ENCODE results near the gene SGO2.

The SGO2 gene, protein sequence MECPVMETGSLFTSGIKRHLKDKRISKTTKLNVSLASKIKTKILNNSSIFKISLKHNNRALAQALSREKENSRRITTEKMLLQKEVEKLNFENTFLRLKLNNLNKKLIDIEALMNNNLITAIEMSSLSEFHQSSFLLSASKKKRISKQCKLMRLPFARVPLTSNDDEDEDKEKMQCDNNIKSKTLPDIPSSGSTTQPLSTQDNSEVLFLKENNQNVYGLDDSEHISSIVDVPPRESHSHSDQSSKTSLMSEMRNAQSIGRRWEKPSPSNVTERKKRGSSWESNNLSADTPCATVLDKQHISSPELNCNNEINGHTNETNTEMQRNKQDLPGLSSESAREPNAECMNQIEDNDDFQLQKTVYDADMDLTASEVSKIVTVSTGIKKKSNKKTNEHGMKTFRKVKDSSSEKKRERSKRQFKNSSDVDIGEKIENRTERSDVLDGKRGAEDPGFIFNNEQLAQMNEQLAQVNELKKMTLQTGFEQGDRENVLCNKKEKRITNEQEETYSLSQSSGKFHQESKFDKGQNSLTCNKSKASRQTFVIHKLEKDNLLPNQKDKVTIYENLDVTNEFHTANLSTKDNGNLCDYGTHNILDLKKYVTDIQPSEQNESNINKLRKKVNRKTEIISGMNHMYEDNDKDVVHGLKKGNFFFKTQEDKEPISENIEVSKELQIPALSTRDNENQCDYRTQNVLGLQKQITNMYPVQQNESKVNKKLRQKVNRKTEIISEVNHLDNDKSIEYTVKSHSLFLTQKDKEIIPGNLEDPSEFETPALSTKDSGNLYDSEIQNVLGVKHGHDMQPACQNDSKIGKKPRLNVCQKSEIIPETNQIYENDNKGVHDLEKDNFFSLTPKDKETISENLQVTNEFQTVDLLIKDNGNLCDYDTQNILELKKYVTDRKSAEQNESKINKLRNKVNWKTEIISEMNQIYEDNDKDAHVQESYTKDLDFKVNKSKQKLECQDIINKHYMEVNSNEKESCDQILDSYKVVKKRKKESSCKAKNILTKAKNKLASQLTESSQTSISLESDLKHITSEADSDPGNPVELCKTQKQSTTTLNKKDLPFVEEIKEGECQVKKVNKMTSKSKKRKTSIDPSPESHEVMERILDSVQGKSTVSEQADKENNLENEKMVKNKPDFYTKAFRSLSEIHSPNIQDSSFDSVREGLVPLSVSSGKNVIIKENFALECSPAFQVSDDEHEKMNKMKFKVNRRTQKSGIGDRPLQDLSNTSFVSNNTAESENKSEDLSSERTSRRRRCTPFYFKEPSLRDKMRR

DNA sequence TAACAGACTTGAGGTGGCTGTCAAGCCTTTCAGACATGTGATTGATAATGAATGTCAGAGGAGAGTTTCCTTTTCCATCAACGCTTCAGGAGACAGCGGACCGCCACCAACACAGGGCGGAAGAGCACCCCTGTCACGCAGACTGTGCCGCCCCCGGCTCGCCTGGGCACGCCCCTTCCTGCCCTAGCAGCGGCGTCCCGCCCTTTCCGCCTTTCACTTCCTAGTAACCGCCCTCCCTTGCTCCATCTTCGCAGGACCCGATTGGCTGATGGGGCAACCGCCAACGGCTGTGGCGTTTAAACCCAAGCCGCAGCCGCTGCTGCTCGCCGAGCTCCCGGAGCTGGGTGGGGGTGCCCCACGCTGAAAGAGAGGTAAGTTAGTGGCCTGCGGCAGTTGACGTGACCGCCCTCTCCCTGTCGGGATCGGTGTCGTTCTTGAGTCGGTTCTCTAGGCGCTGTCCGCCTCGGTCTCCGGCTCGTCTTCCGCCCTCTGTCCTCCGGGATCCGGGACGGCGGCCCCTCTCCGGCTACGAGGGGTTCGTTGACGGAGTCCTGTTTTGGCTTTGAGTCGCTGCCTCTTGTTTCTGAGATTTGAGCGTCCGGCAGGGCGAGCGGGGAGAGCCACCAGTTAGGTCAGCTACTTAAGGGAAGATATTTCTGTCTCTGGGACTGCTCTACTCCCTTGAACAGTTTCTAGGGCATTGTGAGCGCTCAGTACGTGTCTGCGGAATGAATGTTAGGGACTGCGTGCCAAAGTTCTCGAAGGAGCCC, at the start of gene SGO2:
TSS of gene SGO2 (plus strand) at position 326 of the 770 bp plus-strand sequence. CDS start 6,769 bp downstream, outside the sequence.
- peak within 1 kb of the TSS; percentile 87 to 95 (median 94) for H3K4me3 Mint-ChIP-seq
- H3K27me3 Mint-ChIP-seq (ENCODE audit: low read depth): peaks cover 6% of the 10 kb centered on the region
- TF ChIP-seq CTCF (IDR thresholded peaks at IDR 0.05; ENCODE audit: unreplicated experiment in 3 of 3): no peak
- H3K4me1 Mint-ChIP-seq: peaks cover 11% of the 10 kb centered on the region
- no peaks in the 10 kb centered on the region for H3K9me3 Mint-ChIP-seq
- H3K36me3 Mint-ChIP-seq (ENCODE audit: low read depth): no peaks in the 10 kb centered on the region
- H3K27ac Mint-ChIP-seq: peak within 1 kb of the TSS; percentile 41 to 72 (median 66)

- Mint-ChIP-seq H3K4me1 (peaks cover 23% of the 10 kb centered on the region), H3K36me3 (ENCODE audit: low read depth) (peaks cover 50% of the 10 kb centered on the region), H3K4me3 (no peak overlapping the region), H3K27me3 (ENCODE audit: low read depth) (no peaks in the 10 kb centered on the region), H3K27ac (peak overlapping the region in 2 of 3 experiments; percentile 33 to 71), H3K9me3 (no peaks in the 10 kb centered on the region)
- TF ChIP-seq CTCF (IDR thresholded peaks at IDR 0.05; ENCODE audit: unreplicated experiment in 3 of 3): no peak
These were observed 49.2 kb upstream of the SGO2 start for GRCh38 chr2:200476836-200477235.

DNA sequence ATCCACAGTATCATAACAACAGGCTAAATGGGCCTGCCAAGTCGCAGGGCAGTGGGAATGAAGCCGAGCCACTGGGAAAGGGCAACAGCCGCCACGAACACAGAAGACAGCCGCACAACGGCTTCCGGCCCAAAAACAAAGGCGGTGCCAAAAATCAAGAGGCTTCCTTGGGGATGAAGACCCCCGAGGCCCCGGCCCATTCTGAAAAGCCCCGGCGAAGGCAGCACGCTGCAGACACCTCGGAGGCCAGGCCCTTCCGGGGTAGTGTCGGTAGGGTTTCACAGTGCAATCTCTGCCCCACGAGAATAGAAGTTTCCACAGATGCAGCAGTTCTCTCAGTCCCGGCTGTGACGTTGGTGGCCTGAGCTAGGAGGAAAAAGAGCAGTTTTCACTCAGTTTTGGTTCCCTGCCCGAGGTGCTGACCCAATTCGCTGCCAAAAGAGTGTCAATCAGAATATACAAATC, 48.3 kb upstream of the SGO2 start:
- Mint-ChIP-seq H3K27ac (peak overlapping the region in 1 of 3 experiments; percentile 33), H3K36me3 (ENCODE audit: low read depth) (peaks cover 50% of the 10 kb centered on the region), H3K4me1 (peaks cover 23% of the 10 kb centered on the region), H3K27me3 (ENCODE audit: low read depth) (no peaks in the 10 kb centered on the region), H3K9me3 (no peaks in the 10 kb centered on the region), H3K4me3 (no peak overlapping the region)
- TF ChIP-seq CTCF (IDR thresholded peaks at IDR 0.05; ENCODE audit: unreplicated experiment in 3 of 3): no peak

- no peak overlapping the region for H3K4me3 Mint-ChIP-seq
- H3K9me3 Mint-ChIP-seq: no peaks in the 10 kb centered on the region
- peaks cover 29% of the 10 kb centered on the region for H3K4me1 Mint-ChIP-seq
- TF ChIP-seq CTCF (IDR thresholded peaks at IDR 0.05; ENCODE audit: unreplicated experiment in 3 of 3): no peak
- peak overlapping the region in 2 of 3 experiments; percentile 11 to 75 for H3K27ac Mint-ChIP-seq
- peaks cover 32% of the 10 kb centered on the region for H3K36me3 Mint-ChIP-seq (ENCODE audit: low read depth)
- no peaks in the 10 kb centered on the region for H3K27me3 Mint-ChIP-seq (ENCODE audit: low read depth)
These were observed 46.2 kb upstream of the SGO2 start for GRCh38 chr2:200479692-200480265.

DNA sequence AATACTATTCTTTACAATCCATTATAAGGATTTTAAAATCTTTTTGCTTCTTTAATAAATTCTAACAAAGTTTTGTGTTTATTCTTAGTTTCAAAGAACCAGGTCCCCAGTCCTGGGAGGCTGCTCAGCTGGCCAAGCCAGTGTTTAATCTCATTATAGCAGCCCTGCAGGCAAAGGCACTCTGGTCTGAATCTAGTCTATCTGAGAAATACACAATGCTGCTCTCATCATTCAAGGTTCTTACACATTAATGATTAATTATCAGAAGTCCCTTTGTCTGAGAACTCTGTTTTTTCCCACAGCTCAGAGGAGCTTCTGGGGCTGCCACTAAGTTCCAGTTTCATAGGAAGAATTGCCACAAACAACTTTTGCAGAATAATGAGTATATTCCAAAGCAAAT, 43.8 kb upstream of the SGO2 start:
- peak overlapping the region in 2 of 3 experiments; percentile 49 to 60 for H3K27ac Mint-ChIP-seq
- peaks cover 18% of the 10 kb centered on the region for H3K36me3 Mint-ChIP-seq (ENCODE audit: low read depth)
- TF ChIP-seq CTCF (IDR thresholded peaks at IDR 0.05; ENCODE audit: unreplicated experiment in 3 of 3): no peak

More for the DNA sequence above, 43.8 kb upstream of the SGO2 start:
- H3K4me3 Mint-ChIP-seq: no peak overlapping the region
- H3K4me1 Mint-ChIP-seq: peaks cover 34% of the 10 kb centered on the region
- no peaks in the 10 kb centered on the region for H3K27me3 Mint-ChIP-seq (ENCODE audit: low read depth)
- H3K9me3 Mint-ChIP-seq: no peaks in the 10 kb centered on the region
